Transverse colon (tissue), 4 donors: Measurements from ENCODE around the gene SLC25A10. TPM values are rescaled to one million over a fixed set of nuclear protein-coding genes. Genes with fewer than 3 reads are reported as not detected.

Source experiments
- DNase-seq: peaks from one replicate; pipeline ENCODE4 v3.0.0-alpha.2; 2019
- H3K27ac ChIP-seq, 4 donors: fragments of 200-600 bp; sonication (generic); 2 replicates each; pipeline ENCODE4 v1.5.1; 2016 to 2018; ENCODE audit warnings: inconsistent platforms in 4 of 4
- H3K27me3 ChIP-seq: fragments of 200-600 bp; sonication (generic); 2 replicates; pipeline ENCODE4 v1.5.1; 2017; ENCODE audit warnings: inconsistent platforms
- H3K36me3 ChIP-seq, 4 donors: fragments of 200-600 bp; sonication (generic); 2 replicates each; pipeline ENCODE4 v1.5.1; 2017 to 2019; ENCODE audit warnings: inconsistent platforms in 4 of 4
- H3K4me1 ChIP-seq, 4 donors: fragments of 200-600 bp; sonication (generic); 2 replicates each; pipeline ENCODE4 v1.5.1; 2017 to 2020; ENCODE audit warnings: inconsistent platforms in 4 of 4
- H3K4me3 ChIP-seq, 4 donors: fragments of 200-600 bp; sonication (generic); 1 replicate in 1 of 4; 2 replicates in 3 of 4; pipeline versions ENCODE4 v1.5.1 to v1.6.1; 2017 to 2019; ENCODE audit warnings: inconsistent platforms in 4 of 4
- H3K9me3 ChIP-seq, 2 donors: fragments of 200-600 bp; sonication (generic); 2 replicates each; pipeline ENCODE4 v1.5.1; 2017 to 2019; ENCODE audit warnings: inconsistent platforms in 2 of 2
- EP300 ChIP-seq: sonication (generic); formaldehyde crosslinking; IDR thresholded peaks from one replicate; pipeline ENCODE4 v1.6.1; 2017; ENCODE audit warnings: antibody characterized with exemption, low read depth
- POLR2A ChIP-seq: fragments of 450-650 bp; IDR thresholded peaks from one replicate; pipeline ENCODE4 v1.6.1; 2016; ENCODE audit warnings: antibody characterized with exemption, mild to moderate bottlenecking, moderate library complexity
- POLR2AphosphoS5 ChIP-seq, 3 donors: sonication (generic); formaldehyde crosslinking; IDR thresholded peaks; one replicate each; pipeline ENCODE4 v1.6.1; 2016; ENCODE audit warnings: antibody characterized with exemption in 3 of 3
- WGBS, 2 donors: methylation state at CpG; one replicate each; pipeline ENCODE4 v1.1.5; 2018; ENCODE audit warnings: low coverage in 1 of 2; 5-methylcytosine and 5-hydroxymethylcytosine counted together
- in situ Hi-C, 4 donors: fragments of 200-750 bp; cut with MboI; loops; one replicate each; pipeline versions ENCODE4 v1.15.0 to v1.15.1; 2017; ENCODE audit warnings: low sequenced_read_pairs in 3 of 4, low pct_ligation_motif_present in 1 of 4, low pct_unique_long_range_greater_than_20kb in 1 of 4
- intact Hi-C: fragments of 100-400 bp; cut with DNase I; formaldehyde crosslinking; loops from one replicate; pipeline ENCODE4 v1.15.1; 2023; ENCODE audit warnings: low total_unique reads
- total RNA-seq, 4 donors: library from RNA; depleted of rRNA; stranded (reverse); fragments of >200 nt; gene quantifications; one replicate each; pipeline ENCODE4 v1.1.0, GENCODE V29; 2016
- TF ChIP-seq, protein P1 (sequence below), 5 experiments: fragments of 200-600 bp in 3 of 5; fragments of 450-650 bp in 2 of 5; sonication (generic) in 3 of 5; IDR thresholded peaks; 1 replicate in 2 of 5; 2 replicates in 3 of 5; pipeline ENCODE4 v1.5.1; 2016 to 2017; ENCODE audit warnings: antibody characterized with exemption in 5 of 5, inconsistent platforms in 3 of 5, mild to moderate bottlenecking in 2 of 5, moderate library complexity in 1 of 5

SLC25A10 gene
- total RNA-seq, 4 donors from 2014 or later: 25.1 to 64.8 (median 46.6) TPM

DNA sequence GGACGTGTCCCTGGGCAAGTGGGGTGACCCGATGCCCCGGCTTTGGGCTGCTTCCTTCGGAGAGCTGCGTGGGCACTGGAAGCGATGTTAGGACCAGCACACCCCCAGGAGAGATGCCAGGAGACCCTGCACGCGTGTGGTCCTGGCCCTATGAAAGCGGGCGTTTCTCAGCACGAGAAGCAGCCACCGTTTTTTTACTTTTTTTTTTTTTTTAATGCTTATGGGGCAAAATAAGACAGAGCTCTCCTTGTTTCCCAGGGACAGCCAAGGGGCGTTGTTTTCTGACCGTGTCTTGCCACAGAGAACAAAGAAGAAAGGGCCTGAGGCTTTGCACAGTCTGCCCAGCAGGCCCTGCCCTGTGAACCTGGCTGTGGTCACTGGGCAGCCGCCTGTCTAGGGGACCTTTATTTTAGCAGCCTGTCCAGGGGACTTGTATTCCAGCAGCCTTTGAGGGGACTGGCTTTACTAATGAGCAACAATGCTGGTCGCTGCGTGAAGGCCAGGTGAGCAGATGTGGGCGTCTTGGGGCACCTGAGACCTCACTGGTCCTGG lies 996 bp downstream of the SLC25A10 start:
- H3K4me1 ChIP-seq: peaks cover 27 to 45% (median 43%) of the 10 kb centered on the region in 4 donors
- no peak for TF ChIP-seq POLR2A
- TF ChIP-seq EP300: no peak
- TF ChIP-seq, protein P1, sequence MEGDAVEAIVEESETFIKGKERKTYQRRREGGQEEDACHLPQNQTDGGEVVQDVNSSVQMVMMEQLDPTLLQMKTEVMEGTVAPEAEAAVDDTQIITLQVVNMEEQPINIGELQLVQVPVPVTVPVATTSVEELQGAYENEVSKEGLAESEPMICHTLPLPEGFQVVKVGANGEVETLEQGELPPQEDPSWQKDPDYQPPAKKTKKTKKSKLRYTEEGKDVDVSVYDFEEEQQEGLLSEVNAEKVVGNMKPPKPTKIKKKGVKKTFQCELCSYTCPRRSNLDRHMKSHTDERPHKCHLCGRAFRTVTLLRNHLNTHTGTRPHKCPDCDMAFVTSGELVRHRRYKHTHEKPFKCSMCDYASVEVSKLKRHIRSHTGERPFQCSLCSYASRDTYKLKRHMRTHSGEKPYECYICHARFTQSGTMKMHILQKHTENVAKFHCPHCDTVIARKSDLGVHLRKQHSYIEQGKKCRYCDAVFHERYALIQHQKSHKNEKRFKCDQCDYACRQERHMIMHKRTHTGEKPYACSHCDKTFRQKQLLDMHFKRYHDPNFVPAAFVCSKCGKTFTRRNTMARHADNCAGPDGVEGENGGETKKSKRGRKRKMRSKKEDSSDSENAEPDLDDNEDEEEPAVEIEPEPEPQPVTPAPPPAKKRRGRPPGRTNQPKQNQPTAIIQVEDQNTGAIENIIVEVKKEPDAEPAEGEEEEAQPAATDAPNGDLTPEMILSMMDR (IDR thresholded peaks at IDR 0.05): no peak
- no peak for TF ChIP-seq POLR2AphosphoS5 (IDR thresholded peaks at IDR 0.05)
- in situ Hi-C loops: no loop called here
- intact Hi-C loops: no loop called here
- no peaks in the 10 kb centered on the region for H3K9me3 ChIP-seq
- peak overlapping the region; percentile 53 to 94 (median 77) for H3K4me3 ChIP-seq
- H3K27ac ChIP-seq: peak overlapping the region; percentile 80 to 90 (median 86)
- WGBS, 2 donors: 31% methylated on average over 18 of the region's 18 CpGs; no CpG with 5 or more reads in 1 of the 2 donors
- H3K36me3 ChIP-seq: peaks cover 0 to 3% (median 0%) of the 10 kb centered on the region in 4 donors
- H3K27me3 ChIP-seq: no peaks in the 10 kb centered on the region
- no peak for DNase-seq

DNA sequence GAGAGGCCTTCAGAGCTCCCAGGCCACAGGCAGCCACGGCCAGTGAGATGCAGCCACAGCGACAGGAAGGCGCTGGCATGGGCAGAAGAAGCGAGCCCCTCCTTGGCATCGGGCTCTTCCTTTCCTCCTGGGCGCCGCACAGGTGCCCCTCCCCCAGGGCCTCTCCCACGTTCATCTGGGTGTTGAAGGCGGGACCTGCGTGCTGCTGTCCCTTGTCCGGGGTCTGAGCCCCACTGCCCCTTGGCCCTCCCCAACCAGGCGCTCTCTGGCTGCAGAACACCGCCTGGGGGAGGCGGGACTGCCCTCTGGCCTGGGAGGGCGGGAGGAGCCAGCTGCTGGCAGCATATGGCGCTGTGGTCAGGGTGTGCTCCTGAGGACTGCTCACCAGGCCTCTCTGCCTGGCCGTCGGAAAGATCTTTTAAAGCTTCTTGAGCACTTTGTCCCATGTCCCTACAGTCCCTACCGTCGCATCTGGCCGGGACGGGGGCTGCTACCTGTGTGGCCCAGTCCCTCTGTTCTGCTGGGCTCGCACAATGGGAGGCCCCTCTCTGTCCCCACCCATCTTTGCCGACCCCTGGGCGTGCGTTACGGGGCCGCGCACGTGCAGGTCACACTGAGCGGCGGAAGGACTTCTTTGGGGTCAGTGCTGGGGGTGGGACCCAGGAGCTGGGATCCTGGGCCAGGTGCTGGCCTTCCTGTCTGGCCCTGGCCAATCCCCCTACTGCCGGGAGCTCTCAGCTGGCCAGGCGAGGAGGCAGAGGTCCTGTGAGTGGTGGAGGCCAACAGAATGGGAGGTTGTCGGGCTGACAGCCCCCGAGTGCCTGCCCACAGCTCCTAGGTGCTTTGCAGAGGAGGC lies 1.7 kb downstream of the SLC25A10 start:
- in situ Hi-C loops (no loop called here), intact Hi-C loops (no loop called here)
- Histone ChIP-seq H3K27me3 (no peaks in the 10 kb centered on the region), H3K9me3 (no peaks in the 10 kb centered on the region), H3K4me3 (peak overlapping the region in 3 of 4 donors; percentile 75 to 94 (median 79)), H3K4me1 (peaks cover 27 to 45% (median 43%) of the 10 kb centered on the region in 4 donors), H3K36me3 (peaks cover 0 to 4% (median 0%) of the 10 kb centered on the region in 4 donors), H3K27ac (peak overlapping the region; percentile 80 to 90 (median 86))
- TF ChIP-seq, protein P1 (IDR thresholded peaks at IDR 0.05): no peak
- TF ChIP-seq POLR2A (peak; percentile 48), POLR2AphosphoS5 (IDR thresholded peaks at IDR 0.05) (peak in 1 of 3 donors; percentile 66)
- DNase-seq: peak; percentile 69
- 47 to 48% methylated on average over 3 to 34 of the region's 36 CpGs for WGBS, 2 donors

DNA sequence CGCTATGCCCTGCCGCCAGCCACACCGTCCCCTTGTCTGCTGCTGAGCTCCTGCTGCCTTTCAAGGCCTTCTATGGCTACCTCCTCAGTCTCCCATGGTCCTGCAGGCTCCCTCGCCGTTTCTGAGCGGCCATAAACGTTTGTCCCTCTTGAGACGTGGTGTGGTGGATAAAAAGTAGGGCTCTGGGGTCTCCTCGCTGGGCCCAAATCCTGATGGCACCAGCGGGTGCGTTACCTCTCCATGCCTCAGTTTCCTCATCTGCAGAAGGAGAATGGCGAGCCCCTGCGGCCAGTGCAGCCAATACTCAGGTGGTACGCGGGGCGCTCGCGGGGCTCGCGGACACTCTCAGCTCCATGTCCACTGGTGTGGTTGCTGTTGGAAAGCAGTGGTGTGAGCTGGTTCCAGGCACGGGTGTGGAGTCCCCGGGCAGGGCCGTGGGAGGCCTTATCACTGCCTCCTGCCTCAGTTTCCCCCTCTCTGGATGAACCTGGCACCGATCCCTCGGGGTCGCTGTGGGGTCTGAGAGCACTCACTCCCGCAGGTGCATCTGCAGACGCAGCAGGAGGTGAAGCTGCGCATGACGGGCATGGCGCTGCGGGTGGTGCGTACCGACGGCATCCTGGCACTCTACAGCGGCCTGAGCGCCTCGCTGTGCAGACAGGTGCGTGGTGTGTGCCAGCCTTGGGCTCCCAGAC lies 2.5 kb downstream of the SLC25A10 start:
- Histone ChIP-seq H3K27ac (peak overlapping the region; percentile 80 to 90 (median 86)), H3K27me3 (no peaks in the 10 kb centered on the region)

More for the DNA sequence above, 2.5 kb downstream of the SLC25A10 start:
- Histone ChIP-seq H3K4me1 (peaks cover 27 to 44% (median 41%) of the 10 kb centered on the region in 4 donors), H3K4me3 (peak overlapping the region in 2 of 4 donors; percentile 79 to 94), H3K36me3 (peaks cover 0 to 4% (median 0%) of the 10 kb centered on the region in 4 donors), H3K9me3 (no peaks in the 10 kb centered on the region)
- in situ Hi-C loops: no loop called here
- intact Hi-C loops: no loop called here
- TF ChIP-seq, protein P1 (IDR thresholded peaks at IDR 0.05): no peak
- TF ChIP-seq POLR2A: no peak
- no peak for TF ChIP-seq EP300
- TF ChIP-seq POLR2AphosphoS5 (IDR thresholded peaks at IDR 0.05): no peak
- DNase-seq: no peak
- 80 to 96% methylated on average over 4 to 39 of the region's 39 CpGs for WGBS, 2 donors
